NCI-H524 treated with DMSO at 0.1 percent for 48 hours (cell line): ENCODE results near the gene SRC.

Experiments
- DNase-seq: peaks from one replicate; lab custom pipeline; 2025; lab: John Stamatoyannopoulos, UW

SRC gene

GRCh38 chr20:37382482-37383120, 36.7 kb downstream of the SRC start:
- no peak for DNase-seq

- DNase-seq = no peak
These were observed 37.5 kb downstream of the SRC start for GRCh38 chr20:37383229-37383989.

- DNase-seq = no peak
These were observed 38.8 kb downstream of the SRC start for GRCh38 chr20:37384683-37385174.

GRCh38 chr20:37385176-37385575, 39.2 kb downstream of the SRC start:
- DNase-seq = no peak

- no peak for DNase-seq
These were observed 39.9 kb downstream of the SRC start for GRCh38 chr20:37385659-37386504.

GRCh38 chr20:37386505-37387251, 40.7 kb downstream of the SRC start:
- DNase-seq = no peak

- no peak for DNase-seq
These were observed 41.8 kb downstream of the SRC start for GRCh38 chr20:37387519-37388269.

GRCh38 chr20:37388831-37389230, 42.9 kb downstream of the SRC start:
- no peak for DNase-seq

- no peak for DNase-seq
These were observed 43.4 kb downstream of the SRC start for GRCh38 chr20:37389241-37389747.

- DNase-seq = no peak
These were observed 43.9 kb downstream of the SRC start for GRCh38 chr20:37389844-37390275.

GRCh38 chr20:37390503-37390890, 44.6 kb downstream of the SRC start:
- DNase-seq = no peak

GRCh38 chr20:37390891-37391525, 45.1 kb downstream of the SRC start:
- no peak for DNase-seq

GRCh38 chr20:37392441-37393195, 46.7 kb downstream of the SRC start:
- no peak for DNase-seq

GRCh38 chr20:37393196-37393862, 47.4 kb downstream of the SRC start:
- DNase-seq = no peak

GRCh38 chr20:37393863-37394542, 48.1 kb downstream of the SRC start:
- DNase-seq = no peak

GRCh38 chr20:37394543-37395409, 48.8 kb downstream of the SRC start:
- no peak for DNase-seq

GRCh38 chr20:37395410-37395797, 49.5 kb downstream of the SRC start:
- no peak for DNase-seq
